H1 (cell line): ENCODE measurements around the gene TOM1.

ENCODE experiments used
- CEBPB ChIP-seq: IDR thresholded peaks from 2 replicates; pipeline ENCODE4 v1.6.1; 2012; ENCODE audit warnings: low read depth, low read length
- EGR1 ChIP-seq: IDR thresholded peaks from 2 replicates; pipeline ENCODE4 v1.6.1; 2011; ENCODE audit warnings: low read depth, low read length, borderline replicate concordance
- EP300 ChIP-seq, 2 experiments: IDR thresholded peaks; 1 replicate in 1 of 2; 2 replicates in 1 of 2; pipeline ENCODE4 v1.6.1; 2011 to 2012; ENCODE audit warnings: low read depth in 2 of 2, low read length in 2 of 2, mild to moderate bottlenecking in 2 of 2, borderline replicate concordance in 1 of 2, inconsistent platforms in 1 of 2, moderate library complexity in 1 of 2
- GABPA ChIP-seq: IDR thresholded peaks from 2 replicates; pipeline ENCODE4 v1.6.1; 2011; ENCODE audit warnings: mild to moderate bottlenecking, low read length, moderate library complexity, borderline replicate concordance; ENCODE audit not compliant: insufficient read depth
- SP2 ChIP-seq: IDR thresholded peaks from 2 replicates; pipeline ENCODE4 v1.6.1; 2012; ENCODE audit warnings: mild to moderate bottlenecking, low read length, inconsistent platforms
- ZNF274 ChIP-seq: IDR thresholded peaks from 2 replicates; pipeline ENCODE4 v1.7.0; 2012; ENCODE audit warnings: low read length, borderline replicate concordance; ENCODE audit errors: extremely low read depth
- TF ChIP-seq, protein P1 (sequence below), 3 experiments: IDR thresholded peaks; 1 replicate in 2 of 3; 2 replicates in 1 of 3; pipeline versions ENCODE4 v1.5.1 to v1.6.1; 2011; ENCODE audit warnings: low read length in 3 of 3, mild to moderate bottlenecking in 3 of 3, inconsistent platforms in 2 of 3, low read depth in 1 of 3, moderate library complexity in 1 of 3; ENCODE audit not compliant: insufficient read depth in 1 of 3; ENCODE audit errors: control extremely low read depth in 1 of 3

DNA sequence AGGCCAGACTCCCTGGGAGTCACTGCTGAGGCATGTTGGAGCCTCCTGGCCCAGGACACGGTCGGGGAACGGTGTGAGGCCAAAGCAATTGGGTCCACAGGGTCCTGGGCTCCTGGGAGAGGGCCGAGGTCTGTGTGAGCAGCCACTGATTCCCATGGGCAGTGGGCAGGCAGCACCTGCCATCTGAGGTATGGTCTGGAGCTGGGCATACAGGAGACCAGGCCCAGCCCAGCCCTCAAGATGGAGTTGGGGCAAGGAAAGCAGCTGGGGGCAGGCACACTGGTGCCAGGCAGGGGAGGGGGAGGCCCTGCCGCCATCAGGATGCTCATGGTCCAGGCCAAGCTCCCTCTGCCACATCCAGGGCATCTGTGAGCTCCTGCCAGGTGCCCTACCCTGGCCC, 49.0 kb downstream of the TOM1 start:
- TF ChIP-seq, protein P1, sequence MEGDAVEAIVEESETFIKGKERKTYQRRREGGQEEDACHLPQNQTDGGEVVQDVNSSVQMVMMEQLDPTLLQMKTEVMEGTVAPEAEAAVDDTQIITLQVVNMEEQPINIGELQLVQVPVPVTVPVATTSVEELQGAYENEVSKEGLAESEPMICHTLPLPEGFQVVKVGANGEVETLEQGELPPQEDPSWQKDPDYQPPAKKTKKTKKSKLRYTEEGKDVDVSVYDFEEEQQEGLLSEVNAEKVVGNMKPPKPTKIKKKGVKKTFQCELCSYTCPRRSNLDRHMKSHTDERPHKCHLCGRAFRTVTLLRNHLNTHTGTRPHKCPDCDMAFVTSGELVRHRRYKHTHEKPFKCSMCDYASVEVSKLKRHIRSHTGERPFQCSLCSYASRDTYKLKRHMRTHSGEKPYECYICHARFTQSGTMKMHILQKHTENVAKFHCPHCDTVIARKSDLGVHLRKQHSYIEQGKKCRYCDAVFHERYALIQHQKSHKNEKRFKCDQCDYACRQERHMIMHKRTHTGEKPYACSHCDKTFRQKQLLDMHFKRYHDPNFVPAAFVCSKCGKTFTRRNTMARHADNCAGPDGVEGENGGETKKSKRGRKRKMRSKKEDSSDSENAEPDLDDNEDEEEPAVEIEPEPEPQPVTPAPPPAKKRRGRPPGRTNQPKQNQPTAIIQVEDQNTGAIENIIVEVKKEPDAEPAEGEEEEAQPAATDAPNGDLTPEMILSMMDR (IDR thresholded peaks at IDR 0.05; ENCODE audit: control extremely low read depth in 1 of 3, insufficient read depth in 1 of 3, low read depth in 1 of 3, low read length in 3 of 3), result no peak
- no peak for TF ChIP-seq SP2
- no peak for TF ChIP-seq ZNF274
- TF ChIP-seq EP300 (IDR thresholded peaks at IDR 0.05; ENCODE audit: borderline replicate concordance in 1 of 2, low read depth in 2 of 2, low read length in 2 of 2), result no peak
- no peak for TF ChIP-seq CEBPB
- no peak for TF ChIP-seq GABPA
- no peak for TF ChIP-seq EGR1
